GM18511 (cell line): ENCODE measurements around the gene ITPKA.
A peak's percentile ranks its signal among the peaks of the same experiment; 100 is the strongest.

ENCODE experiments used
- ATAC-seq: cut with Tn5 transposase; IDR thresholded peaks from one replicate; pipeline ENCODE4 v1.9.1; 2021; ENCODE audit warnings: mild to moderate bottlenecking, moderate library complexity; ENCODE audit not compliant: unreplicated experiment

The ITPKA gene

DNA sequence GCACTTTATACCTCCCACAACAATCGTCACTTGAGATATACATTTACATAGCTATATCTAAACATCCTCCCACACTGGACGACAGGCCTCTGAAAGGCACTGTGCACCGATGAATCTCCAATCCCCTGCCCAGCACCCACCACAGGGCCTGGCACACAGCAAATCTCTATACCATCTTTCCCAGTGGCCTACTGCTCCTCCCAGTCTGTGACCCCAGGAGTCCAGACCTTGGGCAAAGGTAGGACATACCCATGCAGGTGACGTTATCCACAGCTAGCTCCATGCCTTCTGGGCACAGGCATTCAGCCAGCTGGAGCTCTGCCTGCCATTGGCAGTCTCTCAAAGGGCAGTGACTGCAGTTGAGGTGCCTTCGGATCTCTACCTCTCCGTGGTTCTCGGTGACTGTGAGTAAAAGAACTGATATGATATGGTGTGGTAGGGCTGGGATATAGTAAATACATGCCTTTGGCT lies 14.2 kb downstream of the ITPKA start:
- no peak for ATAC-seq

DNA sequence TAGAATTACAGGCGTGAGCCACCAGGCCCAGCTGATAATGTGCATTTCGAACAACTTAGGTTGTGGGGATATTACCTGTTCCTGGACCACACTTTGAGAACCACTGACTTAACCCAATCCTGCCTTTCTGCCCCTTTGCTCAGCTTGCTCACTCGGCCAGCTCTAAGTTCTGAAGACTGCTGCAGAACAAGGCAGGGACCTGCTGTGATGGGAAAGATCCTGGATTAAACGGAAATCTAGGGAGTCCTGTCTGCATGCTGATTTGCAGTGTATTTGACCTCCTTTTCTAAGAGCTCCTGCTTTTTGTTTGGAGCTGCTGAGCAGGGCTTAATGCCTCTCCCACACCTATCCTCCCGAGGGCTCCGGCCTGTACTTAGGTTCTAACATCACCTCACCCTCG lies 17.1 kb downstream of the ITPKA start:
- ATAC-seq = no peak

DNA sequence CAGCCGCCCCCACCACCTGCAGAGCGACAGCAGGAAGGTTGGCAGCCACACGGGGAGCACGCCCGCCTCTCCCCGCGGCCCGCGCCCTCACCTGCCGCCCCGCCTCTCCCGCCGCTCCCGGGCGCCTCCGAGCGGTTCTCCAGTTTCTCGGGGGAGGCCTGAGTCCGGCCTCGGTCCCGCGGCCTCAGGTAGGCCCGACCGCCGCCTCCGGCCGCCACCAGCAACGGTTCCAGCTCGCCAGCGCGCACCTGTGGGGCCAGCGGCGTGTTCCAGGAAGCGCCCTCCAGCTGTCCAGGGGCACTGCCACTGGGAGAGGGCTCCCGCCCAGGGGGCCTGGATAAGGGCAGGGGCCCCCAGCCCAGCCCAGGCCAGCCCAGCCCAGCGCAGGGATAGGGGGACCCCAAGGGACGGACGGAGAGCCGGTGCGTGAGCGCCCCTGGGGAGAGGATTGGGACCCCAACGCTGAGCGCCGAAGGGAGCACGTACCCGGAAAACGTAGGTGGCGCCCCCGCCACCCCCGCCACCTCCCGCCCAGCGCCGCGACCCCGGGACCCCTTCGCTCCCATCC lies 17.7 kb downstream of the ITPKA start:
- no peak for ATAC-seq

DNA sequence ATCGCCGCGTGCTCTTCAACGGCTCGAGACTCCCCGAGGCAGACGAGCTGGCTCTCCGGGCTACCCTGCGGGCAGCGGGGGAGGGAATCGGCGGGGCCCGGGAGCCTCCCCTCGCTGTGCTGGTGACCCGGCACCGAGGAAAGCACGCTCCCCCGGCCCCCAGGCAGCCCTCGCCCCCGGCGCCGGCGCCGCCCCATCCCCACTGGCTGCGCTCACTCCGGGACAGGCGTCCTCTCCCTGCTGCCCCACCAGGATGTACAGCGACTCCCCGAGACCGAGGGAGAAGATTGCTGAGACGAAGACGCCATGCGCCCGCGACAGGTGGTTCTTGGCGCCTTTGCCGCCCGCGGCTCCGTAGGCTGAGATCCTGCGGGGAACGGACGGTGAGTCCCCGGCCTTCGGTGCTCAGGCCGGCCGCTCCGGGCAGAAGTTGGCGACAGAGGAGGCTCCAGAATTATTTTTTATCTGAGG lies 18.3 kb downstream of the ITPKA start:
- ATAC-seq = no peak

DNA sequence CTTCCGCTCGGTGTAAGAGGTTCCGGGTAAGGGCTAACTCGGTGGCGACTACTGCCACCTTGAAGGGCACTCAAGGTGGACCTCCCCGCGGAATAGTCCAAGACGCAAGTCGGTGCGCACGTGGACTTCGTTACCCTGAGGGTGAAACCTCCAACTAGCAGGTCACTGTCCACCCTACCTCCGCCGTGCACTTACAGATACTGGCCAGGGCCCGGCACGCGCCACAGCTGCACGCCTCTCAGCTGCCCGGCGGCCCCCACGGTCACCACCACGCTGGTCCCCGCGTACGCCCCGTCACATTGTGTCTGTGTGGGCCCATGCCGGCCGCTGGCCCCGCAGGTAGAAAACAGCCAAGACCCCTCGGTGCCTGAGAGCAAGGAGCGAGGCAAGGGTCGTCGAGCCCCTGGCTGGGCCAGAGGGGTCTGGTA lies 18.9 kb downstream of the ITPKA start:
- ATAC-seq = no peak

DNA sequence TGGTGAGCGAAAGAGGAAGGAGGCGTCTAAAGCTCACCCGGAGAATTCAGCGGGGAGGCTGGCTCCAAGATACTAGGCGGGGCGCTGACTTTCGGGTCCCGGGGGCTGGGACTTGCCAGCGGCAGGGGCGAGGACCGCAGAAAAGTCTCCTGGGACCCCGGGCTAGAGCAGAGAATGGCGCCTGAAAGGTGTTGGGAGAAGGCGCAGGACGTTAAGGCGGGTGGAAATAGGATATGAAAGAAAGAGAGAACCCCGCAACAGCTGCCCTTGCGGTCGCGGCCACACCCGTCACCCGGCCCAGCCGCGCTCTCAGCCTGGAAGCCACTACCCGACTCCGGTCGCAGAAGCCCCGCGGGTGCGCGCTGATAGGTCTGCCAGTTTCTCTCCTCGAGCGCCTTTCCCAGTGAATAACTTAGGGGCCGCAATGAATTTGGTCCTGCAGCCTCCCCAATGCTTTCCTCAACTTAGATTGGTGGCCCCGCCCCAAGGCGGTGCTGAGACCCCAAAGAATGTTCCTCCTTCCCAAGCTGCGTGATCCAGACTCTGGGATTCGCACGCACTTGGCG lies 19.3 kb downstream of the ITPKA start:
- ATAC-seq = peak; percentile 49

DNA sequence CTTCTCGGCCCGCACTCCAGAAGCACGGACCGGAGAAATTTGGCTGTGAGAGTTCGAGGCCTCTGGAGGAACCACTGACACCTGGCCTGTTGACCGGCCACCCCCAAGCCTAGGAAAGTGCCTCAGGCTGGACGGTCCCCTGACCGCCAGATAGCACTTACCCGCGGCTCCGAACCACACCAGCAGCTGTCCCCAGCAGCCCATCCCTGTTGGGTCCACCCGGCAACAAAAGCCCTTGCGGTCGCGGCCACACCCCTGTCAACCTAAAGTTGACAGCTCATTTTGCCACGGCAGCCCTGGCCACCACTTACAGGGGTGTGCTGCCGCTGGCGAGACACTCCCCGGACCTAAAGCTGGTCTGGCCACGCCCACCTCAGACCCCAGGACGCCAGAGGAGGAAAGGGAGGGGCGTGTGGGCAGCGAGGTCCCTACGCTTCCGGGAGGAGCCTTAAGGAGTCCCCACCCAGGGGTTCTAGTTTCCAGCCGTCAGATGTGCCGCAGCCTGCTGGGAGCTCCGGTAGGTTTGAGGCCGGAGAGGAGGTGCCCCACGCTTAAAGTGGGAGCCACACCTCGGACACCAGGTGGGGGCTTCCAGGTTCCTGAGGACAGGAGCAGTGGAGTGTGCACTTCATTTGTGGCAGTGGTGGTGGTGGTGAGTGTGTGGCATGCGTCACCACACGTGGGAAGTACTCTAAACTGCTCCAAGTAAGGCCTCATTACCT lies 20.0 kb downstream of the ITPKA start, which contains the start of gene LTK:
LTK (minus strand) TSS at position 322 of the 722 bp plus-strand sequence; CDS start at position 204, 118 bp downstream.
- no peak for ATAC-seq

DNA sequence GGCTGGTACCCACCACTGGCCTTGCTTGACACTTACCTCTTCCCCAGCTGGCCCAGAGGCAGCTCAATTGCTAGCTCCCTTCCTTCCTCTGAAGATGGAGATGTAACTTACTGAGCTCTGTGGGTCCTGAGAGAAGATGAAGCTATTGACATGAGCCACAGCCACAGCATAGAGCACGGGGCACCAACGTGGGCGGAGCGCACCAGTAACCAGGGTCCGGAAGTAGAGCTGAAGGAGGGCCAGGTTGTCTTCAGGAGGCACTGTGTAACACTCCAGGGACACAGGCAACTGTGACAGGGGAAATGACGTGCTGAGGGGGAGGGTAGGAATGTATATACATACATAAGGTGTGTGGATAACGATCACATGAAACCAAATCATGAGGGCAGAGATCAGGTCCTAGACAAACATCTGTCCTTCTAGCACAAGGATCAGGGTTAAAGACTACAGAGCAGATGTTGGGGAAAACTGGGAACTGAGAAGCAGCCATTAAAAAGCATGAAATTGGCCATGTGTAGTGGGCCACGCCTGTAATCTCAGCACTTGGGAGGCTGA lies 24.3 kb downstream of the ITPKA start:
- no peak for ATAC-seq

DNA sequence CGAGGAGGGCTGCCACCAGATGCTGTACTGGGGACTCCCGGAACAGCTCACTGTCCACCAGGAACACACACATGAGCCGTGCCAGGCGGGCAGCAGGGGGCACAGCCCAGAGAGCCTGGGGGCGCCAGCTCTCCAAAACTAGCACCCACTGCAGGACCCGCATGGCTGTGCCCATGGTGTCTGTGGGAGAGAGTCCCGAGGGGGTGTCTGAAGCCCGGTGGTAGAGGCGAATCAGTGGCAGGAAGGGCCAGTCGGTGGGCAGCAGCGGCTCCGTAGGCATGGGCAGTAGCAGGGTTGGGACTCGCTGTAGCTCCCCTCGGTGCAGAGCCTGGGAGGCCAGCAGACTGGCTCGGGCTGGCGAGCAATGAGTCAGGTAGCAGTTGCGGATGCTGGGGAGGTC lies 27.0 kb downstream of the ITPKA start:
- ATAC-seq = no peak

DNA sequence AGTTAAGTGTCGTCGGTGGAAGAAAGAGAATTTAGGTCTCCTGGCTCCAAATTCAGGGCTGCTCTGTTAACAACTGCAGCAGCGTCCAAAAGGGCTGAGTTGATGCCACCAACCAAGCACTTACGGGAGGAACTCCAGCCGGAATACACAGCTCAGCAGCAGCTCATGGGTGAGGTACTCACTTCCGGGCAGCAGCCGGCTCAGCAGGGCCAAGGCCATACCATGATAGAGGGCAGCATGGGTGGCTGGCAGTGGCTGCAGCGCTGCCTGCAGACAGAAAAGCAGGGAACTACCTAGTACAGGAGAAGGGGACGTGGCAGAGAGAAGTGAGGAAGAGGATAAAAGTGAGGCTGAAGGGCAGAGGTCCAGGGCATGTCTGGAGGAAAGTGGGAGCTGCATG lies 27.9 kb downstream of the ITPKA start:
- ATAC-seq = no peak

DNA sequence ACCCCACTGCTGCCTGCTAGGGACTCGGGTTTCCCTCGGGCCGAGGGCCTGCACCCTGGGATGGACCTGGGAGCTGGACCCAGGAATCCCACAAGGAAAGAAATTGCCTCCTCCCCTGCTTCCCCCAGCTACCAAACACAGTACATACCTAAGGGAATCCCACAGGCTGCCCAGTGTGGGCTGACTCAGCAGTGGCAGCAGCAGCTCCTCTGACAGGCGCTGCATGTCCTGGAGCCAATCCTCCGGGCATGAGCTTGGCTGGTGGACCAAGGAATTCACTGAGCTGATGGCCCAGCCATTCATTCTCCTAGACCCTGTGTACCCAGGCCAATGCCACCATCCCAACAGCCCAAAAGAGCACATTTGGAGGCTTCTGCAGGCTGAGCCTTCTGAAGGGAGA lies 29.4 kb downstream of the ITPKA start:
- no peak for ATAC-seq

DNA sequence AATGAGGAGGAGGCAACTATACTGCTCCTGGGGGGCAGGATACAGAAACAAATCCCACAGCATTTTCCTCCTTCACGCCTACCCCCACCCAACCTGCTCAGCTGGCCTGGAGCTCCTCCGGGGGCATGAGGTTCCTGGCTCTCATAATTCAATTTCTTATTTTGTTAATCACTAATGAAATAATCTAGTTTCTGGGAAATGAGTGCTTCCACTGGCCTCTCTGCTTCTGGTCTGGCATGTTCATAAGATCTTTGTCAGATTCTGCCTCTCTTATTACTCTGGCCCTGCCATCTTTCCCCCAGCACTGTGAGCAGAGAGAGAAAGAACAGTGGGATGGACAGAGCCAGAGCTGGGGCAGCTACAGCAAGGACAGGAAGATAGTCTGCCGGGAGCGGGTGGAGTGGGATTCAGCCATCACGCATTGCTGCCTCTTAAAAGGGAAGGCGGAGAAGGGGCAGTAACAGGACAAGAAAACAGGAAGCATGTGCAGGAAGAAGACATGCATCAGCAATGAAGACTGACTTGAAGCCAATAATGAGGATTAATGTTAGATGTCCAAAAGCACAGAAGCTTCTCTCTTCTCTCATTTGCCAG lies 36.8 kb downstream of the ITPKA start:
- no peak for ATAC-seq

DNA sequence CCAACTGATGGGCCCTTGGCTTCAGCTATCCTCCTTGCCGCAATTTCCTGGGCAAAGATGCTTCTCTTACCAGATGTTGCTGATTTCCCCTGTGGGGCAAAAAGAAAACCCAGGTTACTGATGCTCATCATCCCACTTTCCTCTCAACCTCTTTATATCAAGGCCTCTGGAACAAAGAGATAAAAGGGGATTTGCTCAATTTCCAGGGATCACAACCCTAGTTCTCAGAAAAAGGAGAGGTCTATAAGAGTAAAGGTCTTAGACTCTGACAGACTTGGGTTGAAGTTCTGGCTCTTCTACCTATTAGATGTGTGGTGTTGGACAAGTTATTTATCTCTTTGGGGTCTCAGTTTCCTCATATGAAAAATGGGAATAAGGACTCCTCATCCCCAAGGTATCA lies 41.9 kb downstream of the ITPKA start:
- ATAC-seq = no peak

DNA sequence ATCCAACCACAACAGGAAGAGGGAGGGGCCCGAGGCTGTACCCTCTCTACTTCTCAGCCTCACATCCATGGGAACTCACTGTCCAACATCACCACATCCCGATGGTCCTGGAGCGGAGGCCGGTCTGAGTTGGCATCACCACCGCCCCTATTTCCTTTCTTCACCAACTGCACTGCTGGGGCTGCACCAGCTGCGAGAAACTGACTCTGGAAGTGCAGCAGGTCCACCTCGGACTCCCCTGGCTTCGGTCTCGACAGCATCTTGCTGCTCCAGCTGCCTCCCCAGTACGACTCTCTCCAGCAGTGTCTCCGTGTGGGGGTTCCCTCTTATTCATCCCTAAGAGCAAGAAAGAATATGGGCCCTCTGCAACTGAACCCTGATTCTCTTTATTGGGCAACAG lies 43.2 kb downstream of the ITPKA start:
- no peak for ATAC-seq

DNA sequence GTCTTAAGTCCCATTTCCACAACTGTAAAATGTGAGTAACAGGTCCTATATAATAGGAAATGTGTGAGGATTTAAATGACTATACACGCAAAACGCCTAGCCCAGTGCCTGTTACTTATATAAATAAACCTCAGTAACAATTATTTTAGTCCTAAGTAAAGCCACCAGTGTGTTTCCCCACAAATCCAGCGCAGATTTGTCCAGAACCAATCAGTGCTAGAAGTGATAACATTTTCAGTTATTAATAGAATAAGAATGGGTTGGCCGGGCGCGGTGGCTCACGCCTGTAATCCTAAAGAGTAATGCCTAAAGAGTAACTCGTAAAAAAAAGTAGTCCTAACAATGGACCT lies 49.8 kb downstream of the ITPKA start:
- ATAC-seq = no peak

DNA sequence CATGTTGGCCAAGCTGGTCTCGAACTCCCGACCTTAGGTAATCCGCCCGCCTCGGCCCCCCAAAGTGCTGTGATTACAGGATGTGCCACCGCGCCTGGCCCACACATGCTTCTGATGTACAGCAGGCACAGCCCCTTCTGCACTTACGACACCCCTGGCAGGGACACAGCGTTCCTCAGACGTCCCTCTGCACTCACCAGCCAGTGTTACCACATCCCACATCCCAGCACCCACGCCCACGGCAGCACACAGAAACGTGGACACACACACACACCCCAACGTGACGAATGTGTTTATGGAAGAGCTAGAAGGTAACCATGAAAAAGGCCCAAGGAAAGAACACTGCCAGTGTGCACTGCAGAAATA lies 51.0 kb downstream of the ITPKA start:
- ATAC-seq = no peak

DNA sequence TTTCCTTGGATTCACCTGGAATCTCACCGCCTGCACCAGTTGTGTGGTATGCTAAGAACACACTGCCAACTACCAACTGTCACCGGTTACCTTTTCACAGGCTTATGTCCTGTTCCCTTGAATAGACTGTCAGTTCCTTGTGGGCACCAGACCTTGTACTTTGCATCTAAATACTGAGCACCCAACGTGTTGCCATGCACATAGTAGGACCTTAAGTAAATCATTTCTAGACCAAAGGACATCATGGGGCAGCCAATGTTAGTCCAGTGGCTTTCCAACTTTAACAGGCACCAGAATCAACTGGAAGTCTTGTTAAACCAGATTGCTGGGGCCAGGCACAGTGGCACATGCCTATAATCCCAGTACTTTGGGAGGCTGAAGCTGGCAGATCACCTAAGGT lies 51.5 kb downstream of the ITPKA start:
- no peak for ATAC-seq

DNA sequence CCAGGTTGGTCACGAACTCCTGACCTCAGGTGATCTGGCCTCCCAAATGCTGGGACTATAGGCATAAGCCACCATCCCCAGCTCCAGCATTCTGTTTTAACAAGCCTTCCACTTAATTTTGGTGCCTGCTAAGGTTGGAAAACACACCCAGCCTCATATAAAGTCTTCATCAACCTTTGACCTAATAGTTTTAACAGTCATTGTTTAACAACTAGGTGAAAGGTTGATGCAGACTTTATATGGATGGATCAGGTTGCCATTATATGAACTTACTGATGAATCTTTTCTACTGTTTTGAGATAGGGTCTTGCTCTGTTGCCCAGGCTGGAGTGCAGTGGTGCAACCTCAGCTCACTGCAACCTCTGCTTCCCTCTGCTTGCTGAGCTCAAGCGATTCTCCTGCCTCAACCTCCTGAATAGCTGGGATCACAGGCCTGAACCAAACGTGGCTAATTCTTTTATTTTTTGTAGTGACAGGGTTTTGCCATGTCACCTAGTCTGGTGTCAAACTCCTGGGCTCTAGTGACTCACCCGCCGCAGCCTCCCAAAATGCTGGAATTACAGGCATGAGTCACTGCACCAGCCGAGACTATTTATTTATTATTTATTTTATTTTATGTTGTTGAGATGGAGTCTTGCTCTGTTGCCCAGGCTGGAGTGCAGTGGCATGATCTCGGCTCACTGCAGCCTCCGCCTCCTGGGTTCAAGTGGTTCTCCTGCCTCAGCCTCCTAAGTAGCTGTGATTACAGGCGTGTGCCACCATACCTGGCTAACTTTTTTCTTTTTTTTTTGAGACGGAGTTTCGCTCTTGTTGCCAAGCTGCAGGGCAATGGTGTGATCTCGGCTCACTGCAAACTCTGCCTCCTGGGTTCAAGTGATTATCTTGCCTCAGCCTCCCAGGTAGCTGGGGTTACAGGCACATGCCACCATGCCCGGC lies 53.4 kb downstream of the ITPKA start:
- ATAC-seq = no peak

DNA sequence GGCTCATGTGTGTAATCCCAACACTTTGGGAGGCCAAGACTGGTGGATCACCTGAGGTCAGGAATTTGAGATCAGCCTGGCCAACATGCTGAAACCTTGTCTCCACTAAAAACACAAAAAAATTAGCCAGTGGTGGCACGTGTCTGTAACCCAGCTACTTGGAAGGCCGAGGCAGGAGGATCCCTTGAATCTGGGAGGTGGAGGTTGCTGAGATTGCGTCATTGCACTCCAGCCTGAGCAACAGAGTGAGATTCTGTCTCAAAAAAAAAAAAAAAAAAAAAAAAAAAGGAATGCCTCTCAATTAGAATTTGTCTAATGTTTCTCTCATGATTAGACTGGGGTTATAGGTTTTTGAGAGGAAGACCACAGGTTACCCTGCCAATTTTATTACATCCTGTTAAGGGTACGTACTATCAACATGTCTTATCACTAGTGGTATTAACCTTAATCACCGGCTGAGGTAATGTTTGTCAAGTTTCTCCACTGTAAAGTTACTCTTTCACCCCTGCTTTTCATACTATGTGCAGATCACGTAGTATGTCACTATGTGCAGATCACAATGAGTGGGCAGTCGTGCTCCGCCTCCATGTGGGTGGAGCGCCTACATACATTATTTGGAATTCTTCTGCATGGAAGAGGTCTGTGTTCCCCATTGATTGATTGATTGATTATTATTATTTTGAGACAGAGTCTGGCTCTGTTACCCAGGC lies 56.5 kb downstream of the ITPKA start:
- ATAC-seq = no peak
